ENCODE data around the gene PLSCR3.

Gene PLSCR3

GRCh38 chr17:7426203-7426863 lies 32.0 kb upstream of the PLSCR3 start:
- DNase-seq, result no peak

DNA sequence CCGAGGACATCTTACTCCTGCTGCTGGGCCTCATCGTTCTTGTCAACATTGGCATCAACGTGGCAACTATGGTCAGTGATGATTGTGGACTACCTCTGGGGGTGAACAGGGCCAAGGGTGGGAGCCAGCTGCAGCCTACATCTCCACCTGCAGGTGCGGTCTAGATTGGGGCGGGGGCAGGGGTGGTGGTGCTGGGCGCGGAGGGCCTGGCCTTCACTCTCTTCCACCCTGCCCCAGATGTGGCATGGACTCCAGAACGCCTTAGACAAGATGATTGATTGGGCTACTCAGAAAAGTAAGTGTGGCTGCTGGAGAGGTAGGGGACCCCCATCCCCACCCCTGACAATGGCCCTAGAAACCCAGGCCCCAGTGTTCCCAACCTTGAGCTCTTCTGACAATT lies 31.4 kb upstream of the PLSCR3 start:
- no peak for DNase-seq

GRCh38 chr17:7425316-7425715 lies 31.0 kb upstream of the PLSCR3 start, which contains the start of gene SPEM2:
Gene SPEM2, plus strand, starts transcription at chr17:7425616. Its CDS starts 73 bp downstream, at chr17:7425689.
- DNase-seq, result no peak

DNA sequence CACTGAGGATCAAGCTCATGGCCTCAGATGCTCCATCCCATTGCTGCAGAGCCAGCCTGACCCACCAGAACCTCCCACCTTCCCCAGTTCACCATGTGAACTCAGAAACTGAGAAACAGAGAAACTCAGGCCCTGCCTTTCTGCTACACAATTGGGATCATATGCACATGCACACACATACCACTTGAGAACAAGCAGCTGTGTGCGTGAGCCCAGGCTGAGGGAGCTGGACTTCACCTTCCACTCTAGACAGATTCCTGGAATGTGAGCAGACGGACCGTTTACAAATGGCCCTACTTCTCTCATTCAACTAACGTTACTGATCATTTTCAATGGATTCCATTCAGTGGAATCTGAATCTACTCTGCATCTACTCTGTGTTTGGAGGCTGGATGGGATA lies 29.4 kb upstream of the PLSCR3 start:
- no peak for DNase-seq

GRCh38 chr17:7421186-7421585 lies 26.9 kb upstream of the PLSCR3 start:
- DNase-seq, result no peak

- no peak for DNase-seq
These were observed 25.7 kb upstream of the PLSCR3 start, which contains the start of gene SPEM1 for GRCh38 chr17:7419819-7420610. Gene SPEM1, plus strand, starts transcription at chr17:7420324. Its CDS starts 61 bp downstream, at chr17:7420385.

DNA sequence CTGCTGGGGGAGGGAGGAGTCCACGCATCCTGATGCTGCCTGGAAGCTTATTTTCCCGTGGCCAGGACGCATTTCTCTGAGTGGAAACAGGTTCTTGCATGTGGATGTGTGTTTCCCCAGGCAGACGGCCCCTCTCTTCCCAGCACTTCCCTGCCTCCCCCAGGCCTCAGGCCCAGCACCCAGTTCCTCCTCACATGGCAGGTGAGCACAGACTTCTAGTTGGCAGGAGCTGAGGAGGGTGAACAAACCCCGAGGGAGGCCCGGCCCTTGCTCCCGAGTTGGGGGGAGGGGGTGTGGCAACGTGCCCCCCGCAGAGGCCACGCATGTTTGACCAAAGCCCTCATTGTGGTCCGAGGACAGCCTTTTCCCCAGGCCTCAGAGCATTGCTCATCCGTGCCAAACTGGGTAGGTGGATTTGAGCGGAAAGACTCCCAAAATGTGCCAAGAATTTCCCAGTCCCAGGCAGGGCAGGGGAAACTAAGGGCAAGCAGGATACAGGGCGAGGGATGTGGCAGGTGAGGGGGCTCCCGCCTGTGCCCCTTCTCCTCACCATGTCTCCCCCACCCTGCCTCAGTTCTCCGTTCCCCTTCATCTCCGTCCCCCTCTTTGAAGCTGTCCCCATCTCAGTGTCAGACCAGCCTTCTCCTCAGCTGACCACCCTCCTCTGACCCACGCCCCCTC lies 24.3 kb upstream of the PLSCR3 start:
- no peak for DNase-seq

DNA sequence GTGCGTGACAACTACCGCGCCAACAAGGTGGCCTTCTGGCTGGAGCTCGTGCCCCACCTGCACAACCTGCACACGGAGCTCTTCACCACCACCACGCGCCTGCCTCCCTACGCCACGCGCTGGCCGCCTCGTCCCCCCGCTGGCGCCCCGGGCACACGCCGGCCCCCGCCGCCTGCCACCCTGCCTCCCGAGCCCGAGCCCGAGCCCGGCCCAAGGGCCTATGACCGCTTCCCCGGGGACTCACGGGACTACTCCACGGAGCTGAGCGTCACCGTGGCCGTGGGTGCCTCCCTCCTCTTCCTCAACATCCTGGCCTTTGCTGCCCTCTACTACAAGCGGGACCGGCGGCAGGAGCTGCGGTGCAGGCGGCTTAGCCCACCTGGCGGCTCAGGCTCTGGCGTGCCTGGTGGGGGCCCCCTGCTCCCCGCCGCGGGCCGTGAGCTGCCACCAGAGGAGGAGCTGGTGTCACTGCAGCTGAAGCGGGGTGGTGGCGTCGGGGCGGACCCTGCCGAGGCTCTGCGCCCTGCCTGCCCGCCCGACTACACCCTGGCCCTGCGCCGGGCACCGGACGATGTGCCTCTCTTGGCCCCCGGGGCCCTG lies 22.8 kb upstream of the PLSCR3 start:
- no peak for DNase-seq

GRCh38 chr17:7416323-7416722 lies 22.0 kb upstream of the PLSCR3 start:
- no peak for DNase-seq

DNA sequence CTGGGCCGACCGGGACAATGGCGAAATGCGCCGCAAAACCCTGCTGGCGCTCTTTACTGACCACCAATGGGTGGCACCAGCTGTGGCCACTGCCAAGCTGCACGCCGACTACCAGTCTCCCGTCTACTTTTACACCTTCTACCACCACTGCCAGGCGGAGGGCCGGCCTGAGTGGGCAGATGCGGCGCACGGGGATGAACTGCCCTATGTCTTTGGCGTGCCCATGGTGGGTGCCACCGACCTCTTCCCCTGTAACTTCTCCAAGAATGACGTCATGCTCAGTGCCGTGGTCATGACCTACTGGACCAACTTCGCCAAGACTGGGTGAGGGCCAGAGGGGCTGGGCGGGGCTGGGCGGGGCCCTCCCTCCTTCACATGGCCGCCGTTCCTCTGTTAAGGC lies 21.5 kb upstream of the PLSCR3 start:
- no peak for DNase-seq

DNA sequence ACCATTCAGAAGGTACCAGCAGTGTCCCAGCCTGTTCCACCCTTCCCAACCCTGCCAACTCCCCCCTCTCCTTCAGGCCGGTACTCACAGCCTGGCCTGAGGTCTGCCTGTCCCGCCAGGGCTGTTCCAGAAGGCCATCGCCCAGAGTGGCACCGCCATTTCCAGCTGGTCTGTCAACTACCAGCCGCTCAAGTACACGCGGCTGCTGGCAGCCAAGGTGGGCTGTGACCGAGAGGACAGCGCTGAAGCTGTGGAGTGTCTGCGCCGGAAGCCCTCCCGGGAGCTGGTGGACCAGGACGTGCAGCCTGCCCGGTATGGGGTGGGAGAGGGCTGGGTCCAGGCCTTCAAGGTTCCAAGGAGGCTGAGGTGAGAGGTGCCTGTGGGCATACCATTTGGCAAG lies 20.5 kb upstream of the PLSCR3 start:
- DNase-seq, result no peak

- no peak for DNase-seq
These were observed 19.1 kb upstream of the PLSCR3 start for GRCh38 chr17:7413346-7413985.

DNA sequence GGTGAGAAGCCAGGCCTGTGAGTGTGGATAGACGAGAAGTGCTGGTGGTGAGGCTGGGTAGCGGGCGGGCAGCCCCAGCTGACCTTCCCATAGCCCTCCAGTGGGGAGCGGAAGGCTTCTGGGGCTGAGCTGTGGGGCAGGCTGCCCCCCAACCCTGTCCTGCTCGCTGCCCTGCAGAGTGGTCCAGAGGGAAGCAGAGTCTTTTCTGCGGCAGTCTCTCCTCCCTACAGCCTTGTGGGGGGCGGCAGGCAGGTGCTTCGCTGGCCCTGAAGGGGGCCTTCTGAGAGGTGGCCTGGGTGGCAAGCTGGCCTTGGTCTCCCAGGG lies 17.1 kb upstream of the PLSCR3 start:
- DNase-seq, result no peak

DNA sequence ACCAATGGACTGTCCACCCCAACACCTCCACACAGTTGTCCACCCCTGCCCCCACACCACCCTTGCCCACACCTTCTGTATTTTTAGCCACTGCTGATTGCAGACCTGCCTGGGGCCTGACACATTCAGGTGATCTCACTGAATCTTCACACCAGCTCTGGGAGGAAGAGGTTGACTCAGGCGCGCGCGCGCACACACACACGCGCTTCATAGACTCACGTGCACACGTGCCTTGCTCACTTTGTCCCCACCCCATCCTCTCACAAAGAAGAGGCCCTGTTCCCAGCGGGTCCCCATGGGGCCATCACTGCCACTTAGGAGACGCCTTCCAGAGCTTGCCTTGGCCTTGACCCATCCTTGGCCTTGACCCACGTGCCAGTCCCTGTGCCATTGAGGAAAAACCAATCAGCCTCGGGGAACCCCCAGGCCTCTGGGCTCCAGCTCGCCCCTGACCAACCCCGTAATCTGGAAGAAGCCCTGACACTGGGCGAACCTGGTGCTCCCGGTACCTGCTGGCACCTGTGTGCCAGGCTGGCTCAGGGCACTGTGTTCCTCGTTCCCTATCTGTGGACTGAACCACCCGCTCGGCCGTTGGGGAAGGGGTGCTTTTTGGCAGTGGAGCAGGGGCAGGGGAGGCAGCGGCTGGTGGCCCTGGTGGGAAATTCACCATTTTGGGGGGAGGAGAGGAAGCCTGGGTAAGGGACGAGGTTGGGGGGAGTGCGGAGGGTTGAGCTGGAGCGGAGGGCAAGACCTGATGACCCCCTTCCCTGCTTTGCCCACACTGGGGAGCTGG lies 16.5 kb upstream of the PLSCR3 start:
- no peak for DNase-seq

DNA sequence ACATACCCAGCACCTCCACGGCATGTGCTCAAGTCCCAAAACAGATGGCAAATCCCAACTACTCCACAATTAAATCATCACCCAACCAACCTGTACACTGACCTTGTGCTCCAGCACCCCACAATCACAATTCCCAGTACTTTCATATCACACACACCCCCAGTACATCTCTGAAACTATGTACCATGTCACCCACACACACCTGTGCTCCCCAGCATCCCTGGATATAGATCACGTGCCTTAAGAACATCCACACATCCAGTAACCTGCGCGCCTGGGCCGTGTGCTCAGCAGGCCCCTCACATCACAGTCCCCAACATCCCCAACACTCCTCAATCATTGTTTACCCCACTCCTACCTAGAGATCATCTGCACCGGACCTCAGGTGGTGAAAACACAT lies 15.4 kb upstream of the PLSCR3 start:
- no peak for DNase-seq

DNA sequence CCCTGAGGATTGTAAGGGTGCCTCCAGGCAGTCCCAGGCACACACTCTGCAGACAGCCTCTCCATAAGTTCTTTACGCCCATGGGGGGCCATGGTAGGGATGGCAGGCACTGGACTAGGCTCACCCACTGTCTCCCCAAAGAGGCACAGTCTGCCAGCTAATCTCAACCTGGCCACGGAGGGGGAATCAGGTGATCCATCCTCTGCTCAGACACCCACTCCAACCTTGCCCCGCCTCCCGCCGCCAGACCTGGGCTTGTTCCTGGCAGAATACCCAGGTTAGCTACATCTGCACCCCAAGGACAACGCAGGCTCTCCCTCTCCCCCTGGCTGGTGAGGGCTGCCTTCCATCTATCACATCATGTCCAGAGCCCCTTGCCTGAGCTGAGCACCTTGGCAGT lies 14.5 kb upstream of the PLSCR3 start:
- DNase-seq, result no peak

- peak; percentile 33 for DNase-seq
These were observed 14.0 kb upstream of the PLSCR3 start for GRCh38 chr17:7408252-7408727.

GRCh38 chr17:7407485-7408251 lies 13.3 kb upstream of the PLSCR3 start, which contains the start of gene NLGN2:
Gene NLGN2, plus strand, starts transcription at chr17:7407845. Its CDS starts 411 bp downstream, at chr17:7408256.
- DNase-seq, result no peak

- DNase-seq, result no peak
These were observed 12.8 kb upstream of the PLSCR3 start for GRCh38 chr17:7407082-7407481.

- no peak for DNase-seq
These were observed 12.0 kb upstream of the PLSCR3 start for GRCh38 chr17:7406235-7406825.

Measured in activated CD8-positive, alpha-beta memory T cell treated with anti-CD3 and anti-CD28 coated beads, Interleukin-2, amount 50 U/mL, for 4 hours (primary cell).